Chondrocyte (in vitro differentiated cells): Measurements from ENCODE around the gene HM13. TPM values are rescaled to one million over a fixed set of nuclear protein-coding genes. Genes with fewer than 3 reads are reported as not detected.
"Not testable (repeated sequence)": the region's sequence is repeated elsewhere in the genome, so short reads cannot be mapped to it uniquely, and the experiment has no call there.

Experiments used
- DNase-seq: peaks from one replicate; pipeline ENCODE4 v3.0.0; 2021; ENCODE audit warnings: mixed read lengths, low spot score
- H3K27ac Mint-ChIP-seq: one replicate; pipeline ENCODE4 v1.8.0; 2021; ENCODE audit warnings: mild to moderate bottlenecking, moderate library complexity, mixed read lengths; ENCODE audit not compliant: unreplicated experiment
- H3K27me3 Mint-ChIP-seq: 2 replicates; pipeline ENCODE4 v1.8.0; 2021; ENCODE audit warnings: low read depth, mixed read lengths
- H3K36me3 Mint-ChIP-seq: 2 replicates; pipeline ENCODE4 v1.8.0; 2021; ENCODE audit warnings: low read depth, mixed read lengths
- H3K4me1 Mint-ChIP-seq: 2 replicates; pipeline ENCODE4 v1.8.0; 2021; ENCODE audit warnings: low read depth, mild to moderate bottlenecking, mixed read lengths
- H3K4me3 Mint-ChIP-seq: one replicate; pipeline ENCODE4 v1.8.0; 2021; ENCODE audit warnings: mild to moderate bottlenecking, moderate library complexity, mixed read lengths; ENCODE audit not compliant: unreplicated experiment
- H3K9me3 Mint-ChIP-seq: 2 replicates; pipeline ENCODE4 v1.8.0; 2021; ENCODE audit warnings: low read depth, mixed read lengths
- total RNA-seq: library from RNA; stranded (reverse); gene quantifications from 3 replicates; pipeline ENCODE4 v1.2.1, GENCODE V29; 2021
- TF ChIP-seq, protein P1 (sequence below): fragments of 200-600 bp; sonication (generic); IDR thresholded peaks from 2 replicates; pipeline ENCODE4 v1.5.0; 2021; ENCODE audit warnings: antibody characterized with exemption, mild to moderate bottlenecking, moderate library complexity

HM13 gene
- total RNA-seq, 1 donor from 2014 or later, result 269 TPM

DNA sequence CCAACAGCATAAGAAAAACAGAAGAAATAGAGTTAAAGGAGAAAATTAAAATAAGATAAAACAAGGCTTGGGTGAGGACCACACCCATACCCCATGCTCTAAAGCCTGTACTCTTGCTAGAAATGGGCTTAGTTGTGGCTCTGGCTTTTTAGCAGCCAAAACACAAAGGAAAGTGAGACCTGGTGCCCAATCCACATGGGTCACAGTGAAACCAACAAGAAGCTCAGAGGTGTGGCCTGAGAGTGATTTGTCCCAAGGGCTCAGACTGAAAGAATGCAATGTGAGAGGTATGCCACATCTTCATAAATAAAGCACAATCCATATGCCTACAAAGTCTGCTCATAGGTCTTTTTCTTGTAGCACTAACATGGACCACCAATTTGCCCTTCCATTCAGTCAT is 21.1 kb downstream of the HM13 start:
- H3K9me3 Mint-ChIP-seq, result no peaks in the 10 kb centered on the region
- DNase-seq, result no peak
- H3K4me3 Mint-ChIP-seq, result no peak overlapping the region
- TF ChIP-seq, protein P1, sequence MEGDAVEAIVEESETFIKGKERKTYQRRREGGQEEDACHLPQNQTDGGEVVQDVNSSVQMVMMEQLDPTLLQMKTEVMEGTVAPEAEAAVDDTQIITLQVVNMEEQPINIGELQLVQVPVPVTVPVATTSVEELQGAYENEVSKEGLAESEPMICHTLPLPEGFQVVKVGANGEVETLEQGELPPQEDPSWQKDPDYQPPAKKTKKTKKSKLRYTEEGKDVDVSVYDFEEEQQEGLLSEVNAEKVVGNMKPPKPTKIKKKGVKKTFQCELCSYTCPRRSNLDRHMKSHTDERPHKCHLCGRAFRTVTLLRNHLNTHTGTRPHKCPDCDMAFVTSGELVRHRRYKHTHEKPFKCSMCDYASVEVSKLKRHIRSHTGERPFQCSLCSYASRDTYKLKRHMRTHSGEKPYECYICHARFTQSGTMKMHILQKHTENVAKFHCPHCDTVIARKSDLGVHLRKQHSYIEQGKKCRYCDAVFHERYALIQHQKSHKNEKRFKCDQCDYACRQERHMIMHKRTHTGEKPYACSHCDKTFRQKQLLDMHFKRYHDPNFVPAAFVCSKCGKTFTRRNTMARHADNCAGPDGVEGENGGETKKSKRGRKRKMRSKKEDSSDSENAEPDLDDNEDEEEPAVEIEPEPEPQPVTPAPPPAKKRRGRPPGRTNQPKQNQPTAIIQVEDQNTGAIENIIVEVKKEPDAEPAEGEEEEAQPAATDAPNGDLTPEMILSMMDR, result no peak
- H3K27ac Mint-ChIP-seq, result no peak overlapping the region
- no peaks in the 10 kb centered on the region for H3K27me3 Mint-ChIP-seq
- peaks cover 5% of the 10 kb centered on the region for H3K4me1 Mint-ChIP-seq
- H3K36me3 Mint-ChIP-seq, result peaks cover 66% of the 10 kb centered on the region

DNA sequence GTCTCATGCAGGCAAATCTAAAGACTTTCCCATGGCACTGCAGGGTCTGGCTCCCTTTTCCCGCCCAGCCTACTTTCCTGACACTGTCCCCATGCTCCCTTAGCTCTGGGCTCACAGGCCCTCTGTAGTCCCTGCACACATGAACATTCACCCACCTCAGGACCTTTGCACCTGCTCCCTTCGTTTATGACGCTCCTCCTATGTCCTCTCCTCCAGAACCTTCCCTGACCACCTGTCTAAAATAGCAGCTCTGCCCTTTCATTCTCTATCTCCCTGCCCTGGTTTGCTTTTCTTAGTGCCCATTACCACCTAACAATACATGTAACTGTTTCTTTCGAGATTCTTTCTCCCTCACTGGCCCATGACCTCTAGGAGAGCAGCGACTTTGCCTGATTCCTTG is 22.3 kb downstream of the HM13 start:
- Mint-ChIP-seq H3K27me3 (no peaks in the 10 kb centered on the region), H3K4me3 (no peak overlapping the region), H3K27ac (no peak overlapping the region), H3K9me3 (no peaks in the 10 kb centered on the region), H3K36me3 (peaks cover 58% of the 10 kb centered on the region), H3K4me1 (peaks cover 7% of the 10 kb centered on the region)
- DNase-seq, result no peak
- TF ChIP-seq, protein P1, result no peak

DNA sequence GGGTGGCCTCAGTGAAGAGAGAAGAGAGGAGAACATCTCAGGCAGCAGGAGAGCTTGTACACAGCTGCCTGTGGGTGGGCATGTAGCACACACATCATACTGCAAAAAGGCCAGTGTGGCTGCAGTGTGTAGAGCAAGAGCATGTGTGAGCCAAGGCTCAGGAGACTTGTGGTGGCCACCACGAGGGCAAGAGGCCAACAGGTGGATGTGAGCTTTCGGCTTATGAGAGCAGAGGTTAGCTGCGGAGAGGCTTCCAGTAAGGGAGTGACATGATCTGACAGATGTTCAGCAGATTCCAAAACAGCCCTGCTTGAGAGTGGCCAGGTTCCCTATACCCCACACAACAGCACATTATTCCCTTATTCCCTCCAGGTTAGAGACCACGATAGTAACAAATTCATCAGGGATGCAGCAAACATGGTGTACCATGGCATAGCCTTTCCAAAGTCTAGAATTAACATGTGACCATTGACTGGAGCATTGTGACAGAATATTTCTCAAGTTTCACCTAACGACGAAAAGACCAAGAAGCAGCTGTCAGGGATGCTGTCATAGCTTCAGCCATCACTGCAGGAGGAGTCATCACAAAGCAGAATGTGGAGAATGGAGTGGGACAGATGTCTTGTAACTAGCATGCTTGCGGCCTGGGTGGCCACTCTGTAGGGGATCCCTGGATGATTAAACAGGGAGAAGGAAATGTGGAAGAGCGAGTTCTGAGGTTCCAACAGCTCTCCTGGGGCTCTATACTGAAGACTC is 23.1 kb downstream of the HM13 start:
- Mint-ChIP-seq H3K27ac (no peak overlapping the region), H3K27me3 (no peaks in the 10 kb centered on the region), H3K4me1 (peaks cover 13% of the 10 kb centered on the region), H3K9me3 (no peaks in the 10 kb centered on the region), H3K36me3 (peaks cover 57% of the 10 kb centered on the region), H3K4me3 (no peak overlapping the region)
- DNase-seq, result no peak
- TF ChIP-seq, protein P1, result no peak

DNA sequence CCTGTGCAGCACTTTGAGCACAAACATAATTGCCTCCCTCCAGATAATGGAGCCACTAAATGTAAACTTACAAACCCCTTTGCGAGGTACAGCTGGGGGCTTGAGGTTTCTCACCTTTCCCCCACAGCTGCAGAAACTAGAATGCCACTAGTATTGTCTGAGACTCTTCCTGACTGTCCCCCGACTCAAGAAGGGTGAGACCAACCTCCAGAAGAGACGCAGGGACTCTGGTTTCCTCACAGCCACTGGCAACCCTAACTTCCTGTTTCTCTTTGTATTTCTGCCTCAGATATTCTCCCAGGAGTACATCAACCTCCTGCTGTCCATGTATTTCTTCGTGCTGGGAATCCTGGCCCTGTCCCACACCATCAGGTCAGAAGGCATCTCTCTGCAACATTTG is 23.6 kb downstream of the HM13 start:
- Mint-ChIP-seq H3K9me3 (no peaks in the 10 kb centered on the region), H3K4me1 (peaks cover 15% of the 10 kb centered on the region), H3K36me3 (peaks cover 52% of the 10 kb centered on the region), H3K27me3 (no peaks in the 10 kb centered on the region), H3K4me3 (no peak overlapping the region), H3K27ac (peak overlapping the region; percentile 18)
- TF ChIP-seq, protein P1, result no peak
- DNase-seq, result no peak

DNA sequence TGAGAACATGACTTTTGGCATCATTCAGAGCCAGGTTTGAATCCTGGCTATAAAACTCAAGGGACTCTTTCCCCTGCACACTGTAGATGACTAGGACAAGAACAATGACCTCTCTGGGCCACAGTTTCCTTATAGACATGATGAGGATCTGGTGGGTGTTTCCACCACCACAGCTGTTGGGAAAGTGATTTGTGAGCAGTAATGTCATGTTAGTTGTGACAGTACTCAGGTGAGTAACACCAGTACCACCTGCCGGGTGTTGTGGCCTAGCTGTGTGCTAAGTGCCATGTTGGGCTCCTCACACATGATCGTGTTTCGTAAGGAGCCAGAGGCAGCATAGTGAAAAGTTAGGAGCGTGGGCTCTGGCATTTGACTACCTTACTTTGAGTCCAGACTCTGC is 24.1 kb downstream of the HM13 start:
- no peak for DNase-seq
- Mint-ChIP-seq H3K36me3 (peaks cover 52% of the 10 kb centered on the region), H3K9me3 (no peaks in the 10 kb centered on the region), H3K27ac (no peak overlapping the region), H3K4me3 (no peak overlapping the region), H3K4me1 (peaks cover 18% of the 10 kb centered on the region), H3K27me3 (no peaks in the 10 kb centered on the region)
- TF ChIP-seq, protein P1, result no peak

DNA sequence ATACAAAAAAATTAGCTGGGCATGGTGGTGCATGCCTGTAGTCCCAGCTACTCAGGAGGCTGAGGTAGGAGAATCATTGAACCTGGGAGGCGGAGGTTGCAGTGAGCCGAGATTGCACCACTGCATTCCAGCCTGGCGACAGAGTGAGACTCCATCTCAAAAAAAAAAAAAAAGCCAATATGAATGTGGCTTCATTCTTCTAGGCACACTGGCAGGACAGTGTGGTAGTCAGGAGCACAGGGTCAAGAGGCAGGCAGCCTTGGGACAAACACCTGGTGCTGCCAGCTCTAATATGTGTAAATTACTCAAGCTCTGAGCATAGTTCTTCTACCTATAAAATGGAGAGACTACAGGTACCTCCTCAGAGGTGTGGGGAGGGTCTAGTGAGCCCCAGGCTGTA is 25.4 kb downstream of the HM13 start:
- not testable (repeated sequence) for H3K27me3 Mint-ChIP-seq, DNase-seq, H3K27ac Mint-ChIP-seq, H3K9me3 Mint-ChIP-seq, H3K4me3 Mint-ChIP-seq
- Mint-ChIP-seq H3K4me1 (peaks cover 25% of the 10 kb centered on the region), H3K36me3 (peaks cover 41% of the 10 kb centered on the region)
